Measurements from ENCODE around the gene LILRA1.
"Not testable (repeated sequence)": the region's sequence is repeated elsewhere in the genome, so short reads cannot be mapped to it uniquely, and the experiment has no call there.

Gene LILRA1

DNA sequence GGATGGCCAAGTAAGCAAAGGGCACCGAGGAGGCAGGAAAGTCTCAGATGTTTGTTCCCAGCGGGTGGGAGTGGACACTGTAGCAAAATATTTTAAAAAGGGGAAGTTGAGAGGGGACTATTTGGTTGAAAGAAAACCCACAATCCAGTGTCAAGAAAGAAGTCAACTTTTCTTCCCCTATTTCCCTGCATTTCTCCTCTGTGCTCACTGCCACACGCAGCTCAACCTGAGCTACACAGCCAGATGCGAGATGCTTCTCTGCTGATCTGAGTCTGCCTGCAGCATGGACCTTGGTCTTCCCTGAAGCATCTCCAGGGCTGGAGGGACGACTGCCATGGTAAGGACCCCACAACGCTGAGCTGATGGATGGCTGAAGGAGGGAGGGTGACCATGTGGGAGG, at the start of gene LILRA1:
Gene LILRA1, plus strand, starts transcription at position 188 of the 400 bp plus-strand sequence. CDS start 613 bp downstream, outside the sequence.
- H3K4me3 Mint-ChIP-seq, DNase-seq, H3K36me3 Mint-ChIP-seq, H3K9me3 Mint-ChIP-seq, H3K27ac Mint-ChIP-seq, H3K4me1 Mint-ChIP-seq, CTCF ChIA-PET: not testable (repeated sequence)
- H3K27me3 Mint-ChIP-seq, result peaks cover 55% of the 10 kb centered on the region

GRCh38 chr19:54548806-54549205, 44.6 kb upstream of the LILRA1 start:
- Mint-ChIP-seq H3K27ac (no peak overlapping the region), H3K27me3 (peaks cover 25% of the 10 kb centered on the region), H3K4me3 (no peak overlapping the region), H3K9me3 (peaks cover 4% of the 10 kb centered on the region), H3K36me3 (no peaks in the 10 kb centered on the region), H3K4me1 (peaks cover 13% of the 10 kb centered on the region)
- CTCF ChIA-PET, result no interaction called here
- DNase-seq, result no peak

GRCh38 chr19:54549224-54549623, 44.2 kb upstream of the LILRA1 start:
- H3K9me3 Mint-ChIP-seq, result peaks cover 4% of the 10 kb centered on the region
- H3K4me1 Mint-ChIP-seq, result peaks cover 13% of the 10 kb centered on the region
- peaks cover 29% of the 10 kb centered on the region for H3K27me3 Mint-ChIP-seq
- H3K4me3 Mint-ChIP-seq, result no peak overlapping the region
- no peak for DNase-seq
- H3K27ac Mint-ChIP-seq, result no peak overlapping the region
- CTCF ChIA-PET, result no interaction called here
- no peaks in the 10 kb centered on the region for H3K36me3 Mint-ChIP-seq

- H3K36me3 Mint-ChIP-seq, result no peaks in the 10 kb centered on the region
- no peak overlapping the region for H3K4me3 Mint-ChIP-seq
- no peak overlapping the region for H3K27ac Mint-ChIP-seq
- peaks cover 13% of the 10 kb centered on the region for H3K4me1 Mint-ChIP-seq
- peak; percentile 32 for DNase-seq
- CTCF ChIA-PET, result no interaction called here
- H3K9me3 Mint-ChIP-seq, result peaks cover 4% of the 10 kb centered on the region
- peaks cover 44% of the 10 kb centered on the region for H3K27me3 Mint-ChIP-seq
These were observed 42.1 kb upstream of the LILRA1 start for GRCh38 chr19:54551293-54551692.

DNA sequence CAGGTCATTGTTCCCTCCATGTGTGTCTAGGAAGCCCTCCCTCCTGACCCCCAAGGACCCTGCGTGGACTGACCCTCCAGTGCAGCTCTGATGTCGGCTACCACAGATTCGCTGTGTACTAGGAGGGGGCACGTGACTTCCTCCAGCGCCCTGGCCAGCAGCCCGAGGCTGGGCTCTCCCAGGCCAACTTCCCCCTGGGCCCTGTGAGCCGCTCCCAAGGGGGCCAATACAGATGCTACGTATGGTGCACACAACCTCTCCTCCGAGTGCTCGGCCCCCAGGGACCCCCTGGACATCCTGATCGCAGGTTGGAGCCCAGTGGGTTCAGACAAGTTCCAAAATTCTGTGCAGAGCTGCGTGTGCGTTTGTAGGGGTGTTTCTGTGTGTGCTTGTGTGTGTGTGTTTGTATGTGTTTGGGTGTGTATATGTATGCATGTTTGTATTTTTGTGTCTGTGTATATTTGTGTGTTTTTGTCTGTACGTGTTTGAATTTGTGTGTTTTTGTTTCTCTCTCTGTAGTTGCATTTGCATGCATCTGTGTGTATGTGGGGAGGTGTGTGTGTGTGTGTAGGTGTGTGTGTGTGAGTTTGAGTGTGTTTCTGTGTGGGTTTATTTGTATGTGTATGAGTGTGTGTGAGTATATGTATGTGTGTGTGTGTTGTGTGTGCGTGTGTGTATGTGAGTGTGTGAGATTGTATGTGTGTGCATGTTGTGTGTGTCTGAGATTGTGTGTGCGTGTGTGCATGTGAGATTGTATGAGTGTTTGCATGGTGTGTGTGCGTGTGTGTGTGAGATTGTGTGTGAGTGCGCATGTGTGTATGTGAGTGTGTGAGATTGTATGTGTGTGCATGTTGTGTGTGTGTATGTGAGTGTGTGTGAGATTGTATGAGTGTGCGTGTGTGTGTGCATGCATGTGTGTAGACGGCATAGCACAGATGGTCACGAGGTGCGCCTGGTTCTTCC, 41.2 kb upstream of the LILRA1 start:
- peaks cover 36% of the 10 kb centered on the region for H3K27me3 Mint-ChIP-seq
- H3K4me1 Mint-ChIP-seq, result peaks cover 13% of the 10 kb centered on the region
- CTCF ChIA-PET, result no interaction called here
- no peak overlapping the region for H3K4me3 Mint-ChIP-seq
- H3K36me3 Mint-ChIP-seq, result no peaks in the 10 kb centered on the region
- DNase-seq, result no peak
- H3K27ac Mint-ChIP-seq, result no peak overlapping the region
- H3K9me3 Mint-ChIP-seq, result peaks cover 4% of the 10 kb centered on the region

- H3K4me3 Mint-ChIP-seq, result no peak overlapping the region
- H3K36me3 Mint-ChIP-seq, result no peaks in the 10 kb centered on the region
- H3K27ac Mint-ChIP-seq, result no peak overlapping the region
- peaks cover 13% of the 10 kb centered on the region for H3K4me1 Mint-ChIP-seq
- CTCF ChIA-PET, result no interaction called here
- DNase-seq, result no peak
- H3K27me3 Mint-ChIP-seq, result peaks cover 41% of the 10 kb centered on the region
- H3K9me3 Mint-ChIP-seq, result peaks cover 4% of the 10 kb centered on the region
These were observed 40.5 kb upstream of the LILRA1 start for GRCh38 chr19:54552913-54553310.

GRCh38 chr19:54554006-54554405, 39.4 kb upstream of the LILRA1 start:
- peaks cover 48% of the 10 kb centered on the region for H3K27me3 Mint-ChIP-seq
- H3K27ac Mint-ChIP-seq, result no peak overlapping the region
- no peak overlapping the region for H3K4me3 Mint-ChIP-seq
- no peaks in the 10 kb centered on the region for H3K36me3 Mint-ChIP-seq
- no peak for DNase-seq
- peaks cover 4% of the 10 kb centered on the region for H3K9me3 Mint-ChIP-seq
- peaks cover 13% of the 10 kb centered on the region for H3K4me1 Mint-ChIP-seq
- CTCF ChIA-PET, result interaction anchor here (0.6 kb wide), 1 partner anchor 782 kb away, joined by 3 read pairs; no protein-coding TSS in a partner anchor

DNA sequence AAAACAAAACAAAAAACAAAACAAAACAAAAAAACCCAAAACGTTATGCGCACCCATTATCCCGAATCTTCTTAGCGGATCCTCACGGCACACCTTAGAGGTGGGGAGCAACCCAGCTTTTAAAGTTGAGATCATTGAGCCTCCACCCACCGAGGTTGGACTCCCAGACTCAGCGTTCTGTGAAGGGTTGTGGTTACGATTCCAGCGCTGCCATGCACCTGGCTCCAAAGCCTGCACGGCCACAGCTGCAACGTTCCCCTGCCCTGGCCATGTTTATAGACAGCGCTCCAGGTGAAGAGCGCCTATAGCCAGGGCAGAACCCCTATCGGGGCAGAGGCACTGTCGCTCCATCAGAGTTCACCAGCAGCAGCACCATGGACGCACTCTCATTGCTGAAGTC, 38.5 kb upstream of the LILRA1 start:
- H3K27ac Mint-ChIP-seq, result no peak overlapping the region
- H3K36me3 Mint-ChIP-seq, result no peaks in the 10 kb centered on the region
- CTCF ChIA-PET, result no interaction called here
- H3K9me3 Mint-ChIP-seq, result peaks cover 4% of the 10 kb centered on the region
- peaks cover 13% of the 10 kb centered on the region for H3K4me1 Mint-ChIP-seq
- peaks cover 44% of the 10 kb centered on the region for H3K27me3 Mint-ChIP-seq
- H3K4me3 Mint-ChIP-seq, result no peak overlapping the region
- DNase-seq, result no peak

DNA sequence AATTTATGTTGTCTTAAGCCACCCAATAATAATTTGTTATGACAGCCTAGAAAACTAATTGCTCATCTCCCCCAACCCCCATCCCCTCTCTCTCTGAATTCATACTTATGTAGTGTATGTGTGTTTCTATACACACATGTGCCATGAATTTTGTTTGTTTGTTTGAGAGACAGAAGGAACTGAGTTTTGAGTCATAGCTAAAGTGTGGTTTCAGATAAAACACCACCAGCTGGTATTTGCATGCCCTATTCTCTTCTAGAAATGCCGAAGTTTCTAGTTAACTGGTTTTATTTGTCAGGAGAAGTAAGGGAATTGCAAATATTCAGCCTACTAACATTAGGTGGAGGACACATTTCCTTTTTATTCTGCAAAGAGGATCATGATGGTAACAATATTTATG, 37.2 kb upstream of the LILRA1 start:
- DNase-seq, result no peak
- peaks cover 8% of the 10 kb centered on the region for H3K4me1 Mint-ChIP-seq
- CTCF ChIA-PET, result no interaction called here
- H3K36me3 Mint-ChIP-seq, result no peaks in the 10 kb centered on the region
- no peak overlapping the region for H3K4me3 Mint-ChIP-seq
- peaks cover 42% of the 10 kb centered on the region for H3K27me3 Mint-ChIP-seq
- H3K9me3 Mint-ChIP-seq, result peaks cover 4% of the 10 kb centered on the region
- H3K27ac Mint-ChIP-seq, result no peak overlapping the region

DNA sequence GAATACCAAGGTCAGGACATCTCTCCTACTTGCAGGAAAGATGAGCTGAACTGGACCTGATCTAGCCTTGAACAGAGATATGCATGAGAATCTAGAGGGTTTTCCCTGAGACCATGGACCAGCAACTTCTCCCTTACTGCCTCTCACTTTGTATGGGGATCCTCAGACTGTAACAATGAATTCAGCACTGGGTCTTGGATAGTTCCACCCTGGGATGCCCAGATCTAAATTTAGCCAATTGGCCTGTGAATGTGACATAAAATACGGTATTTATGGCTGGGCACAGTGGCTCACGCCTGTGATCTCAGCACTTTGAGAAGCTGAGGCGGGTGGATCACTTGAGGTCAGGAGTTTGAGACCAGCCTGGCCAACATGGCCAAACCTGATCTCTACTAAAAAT, 35.1 kb upstream of the LILRA1 start:
- Mint-ChIP-seq H3K4me3 (no peak overlapping the region), H3K4me1 (no peaks in the 10 kb centered on the region), H3K27me3 (peaks cover 45% of the 10 kb centered on the region), H3K36me3 (no peaks in the 10 kb centered on the region), H3K9me3 (no peaks in the 10 kb centered on the region), H3K27ac (no peak overlapping the region)
- CTCF ChIA-PET, result no interaction called here
- DNase-seq, result no peak

DNA sequence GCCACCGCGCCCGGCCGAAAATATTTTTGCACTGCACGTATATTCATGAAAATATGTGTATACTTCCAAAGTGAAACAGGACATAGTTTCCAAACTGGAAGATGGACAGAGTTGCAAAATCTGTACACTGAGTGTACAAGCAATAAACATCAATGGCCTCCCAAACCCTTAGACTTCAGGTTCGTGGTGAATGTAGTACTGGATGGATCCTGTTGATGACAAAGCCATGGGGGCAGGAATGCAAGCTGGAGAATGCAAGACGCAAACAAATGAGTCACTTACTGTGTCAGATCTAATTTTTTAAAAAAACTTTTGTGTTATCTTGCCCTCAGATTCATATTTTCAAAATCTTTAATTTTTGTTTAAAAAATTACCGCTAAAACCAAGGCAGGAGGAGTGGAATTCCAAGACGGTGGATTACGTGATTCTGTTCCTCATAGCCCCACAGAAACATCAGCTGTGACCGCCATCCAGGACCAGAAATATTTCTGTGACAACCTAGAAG, 32.5 kb upstream of the LILRA1 start:
- Mint-ChIP-seq H3K27me3 (peaks cover 23% of the 10 kb centered on the region), H3K36me3 (no peaks in the 10 kb centered on the region), H3K4me3 (no peak overlapping the region), H3K27ac (no peak overlapping the region), H3K9me3 (no peaks in the 10 kb centered on the region), H3K4me1 (no peaks in the 10 kb centered on the region)
- DNase-seq, result no peak
- CTCF ChIA-PET, result no interaction called here

GRCh38 chr19:54561840-54562239, 31.6 kb upstream of the LILRA1 start:
- Mint-ChIP-seq H3K4me3 (no peak overlapping the region), H3K27me3 (peaks cover 31% of the 10 kb centered on the region), H3K4me1 (no peaks in the 10 kb centered on the region), H3K9me3 (no peaks in the 10 kb centered on the region), H3K27ac (no peak overlapping the region), H3K36me3 (no peaks in the 10 kb centered on the region)
- CTCF ChIA-PET, result no interaction called here
- no peak for DNase-seq

GRCh38 chr19:54563206-54563605, 30.2 kb upstream of the LILRA1 start:
- peaks cover 31% of the 10 kb centered on the region for H3K27me3 Mint-ChIP-seq
- H3K36me3 Mint-ChIP-seq, CTCF ChIA-PET, H3K4me1 Mint-ChIP-seq, DNase-seq, H3K27ac Mint-ChIP-seq, H3K9me3 Mint-ChIP-seq, H3K4me3 Mint-ChIP-seq: not testable (repeated sequence)

GRCh38 chr19:54570316-54570715, 23.1 kb upstream of the LILRA1 start:
- Mint-ChIP-seq H3K27ac (no peak overlapping the region), H3K9me3 (no peaks in the 10 kb centered on the region), H3K4me3 (no peak overlapping the region), H3K27me3 (peaks cover 70% of the 10 kb centered on the region), H3K4me1 (peaks cover 27% of the 10 kb centered on the region), H3K36me3 (no peaks in the 10 kb centered on the region)
- CTCF ChIA-PET, result no interaction called here
- no peak for DNase-seq

All from activated naive CD4-positive, alpha-beta T cell treated with anti-CD3 and anti-CD28 coated beads, Interleukin-2, amount 10 ng/mL, durations not matched to agents 7 days and 5 days (primary cell).